HT1080 (cell line): ENCODE results near the gene ARHGAP1. TPM values are rescaled to one million over a fixed set of nuclear protein-coding genes. Genes with fewer than 3 reads are reported as not detected.

ENCODE experiments used
- DNase-seq: peaks from one replicate; pipeline ENCODE4 v3.0.0-alpha.2; 2015; ENCODE audit warnings: low read depth
- total RNA-seq: library from RNA; depleted of rRNA; stranded (reverse); fragments of >200 nt; shearing (Covaris generic); gene quantifications from 2 replicates; pipeline ENCODE4 v1.2.3, GENCODE V29; 2014; rRNA removed

The ARHGAP1 gene
- total RNA-seq, 1 experiment from 2014 or later = 46.9 TPM

GRCh38 chr11:46643531-46643930 lies 56.9 kb downstream of the ARHGAP1 start:
- DNase-seq = no peak

GRCh38 chr11:46642627-46643335 lies 57.6 kb downstream of the ARHGAP1 start:
- no peak for DNase-seq

GRCh38 chr11:46641639-46642038 lies 58.8 kb downstream of the ARHGAP1 start:
- DNase-seq = no peak

- DNase-seq = no peak
Observed at GRCh38 chr11:46640036-46640788, 60.2 kb downstream of the ARHGAP1 start.

GRCh38 chr11:46639197-46639839 lies 61.1 kb downstream of the ARHGAP1 start:
- DNase-seq = no peak

GRCh38 chr11:46637546-46637945 lies 62.9 kb downstream of the ARHGAP1 start:
- no peak for DNase-seq

GRCh38 chr11:46635557-46636139 lies 64.8 kb downstream of the ARHGAP1 start:
- no peak for DNase-seq

- DNase-seq = no peak
Observed at GRCh38 chr11:46633291-46634217, 66.9 kb downstream of the ARHGAP1 start.

GRCh38 chr11:46632502-46632901 lies 67.9 kb downstream of the ARHGAP1 start:
- no peak for DNase-seq

- no peak for DNase-seq
Observed at GRCh38 chr11:46631676-46632075, 68.7 kb downstream of the ARHGAP1 start.

- DNase-seq = no peak
Observed at GRCh38 chr11:46630237-46630636, 70.2 kb downstream of the ARHGAP1 start.

- DNase-seq = no peak
Observed at GRCh38 chr11:46628961-46629360, 71.5 kb downstream of the ARHGAP1 start.

Other genes with a start within 250 kb of the ARHGAP1 start
- gene AMBRA1, start 106.6 kb downstream of the ARHGAP1 start, total RNA-seq = 15.3 and 17.2 TPM in 2 replicates
- gene HARBI1, start 83.4 kb downstream of the ARHGAP1 start, total RNA-seq = 4.5 TPM in 2 replicates
- gene ATG13, start 83.1 kb downstream of the ARHGAP1 start, total RNA-seq = 68.6 and 117 TPM in 2 replicates
- 11.5 and 11.8 TPM in 2 replicates for gene ZNF408, start 412 bp upstream of the ARHGAP1 start, total RNA-seq
- gene F2, start 18.6 kb upstream of the ARHGAP1 start, total RNA-seq = not detected in 2 replicates
- gene CKAP5, start 145.7 kb upstream of the ARHGAP1 start, total RNA-seq = 90.7 and 110 TPM in 2 replicates
- gene LRP4, start 217.9 kb upstream of the ARHGAP1 start, total RNA-seq = 1.9 and 2.1 TPM in 2 replicates
- 10.0 and 16.2 TPM in 2 replicates for gene CSTPP1, start 236.1 kb upstream of the ARHGAP1 start, total RNA-seq